Activated CD4-positive, CD25-positive, alpha-beta regulatory T cell treated with anti-CD3 and anti-CD28 coated beads, Interleukin-2, amount 50 U/mL, for 16 hours (primary cell): ENCODE results near the gene FBXW8.
A peak's percentile ranks its signal among the peaks of the same experiment; 100 is the strongest.

ENCODE experiments used
- DNase-seq: peaks from one replicate; pipeline ENCODE4 v3.0.0-alpha.2; 2020; ENCODE audit warnings: low read depth, low spot score

The FBXW8 gene

GRCh38 chr12:116924558-116925453 is 14.1 kb downstream of the FBXW8 start:
- DNase-seq: peak; percentile 44

GRCh38 chr12:116926283-116927243 is 15.8 kb downstream of the FBXW8 start:
- no peak for DNase-seq

- DNase-seq: no peak
Observed at GRCh38 chr12:116927244-116927940, 16.6 kb downstream of the FBXW8 start.

- no peak for DNase-seq
Observed at GRCh38 chr12:116928504-116928903, 17.8 kb downstream of the FBXW8 start.

- no peak for DNase-seq
Observed at GRCh38 chr12:116929885-116930284, 19.1 kb downstream of the FBXW8 start.

GRCh38 chr12:116931665-116932064 is 20.9 kb downstream of the FBXW8 start:
- no peak for DNase-seq

GRCh38 chr12:116933091-116933490 is 22.3 kb downstream of the FBXW8 start:
- DNase-seq: no peak

GRCh38 chr12:116933512-116934246 is 22.9 kb downstream of the FBXW8 start:
- no peak for DNase-seq

- DNase-seq: no peak
Observed at GRCh38 chr12:116934908-116935705, 24.4 kb downstream of the FBXW8 start.

- DNase-seq: no peak
Observed at GRCh38 chr12:116937640-116938039, 26.9 kb downstream of the FBXW8 start.

GRCh38 chr12:116939734-116940133 is 29.0 kb downstream of the FBXW8 start:
- DNase-seq: no peak

GRCh38 chr12:116941188-116941587 is 30.4 kb downstream of the FBXW8 start:
- DNase-seq: no peak

GRCh38 chr12:116943419-116944372 is 32.9 kb downstream of the FBXW8 start:
- no peak for DNase-seq

- DNase-seq: no peak
Observed at GRCh38 chr12:116945886-116946550, 35.3 kb downstream of the FBXW8 start.

- DNase-seq: no peak
Observed at GRCh38 chr12:116948298-116948697, 37.5 kb downstream of the FBXW8 start.

- no peak for DNase-seq
Observed at GRCh38 chr12:116950628-116951325, 40.0 kb downstream of the FBXW8 start.

GRCh38 chr12:116954710-116955381 is 44.1 kb downstream of the FBXW8 start:
- DNase-seq: no peak
